ENCODE results near the gene PDE6B.

GRCh38 chr4:683247-683897 is 58.0 kb downstream of the PDE6B start:
- TF ChIP-seq CTCF (IDR thresholded peaks at IDR 0.05) (no peak), POLR2AphosphoS5 (IDR thresholded peaks at IDR 0.05) (no peak), POLR2A (IDR thresholded peaks at IDR 0.05) (no peak)
